Fibroblast of the aortic adventitia (primary cell): ENCODE measurements around the gene FLII. TPM values are rescaled to one million over a fixed set of nuclear protein-coding genes. Genes with fewer than 3 reads are reported as not detected.

Experiments
- DNase-seq: peaks from one replicate; pipeline ENCODE4 v3.0.0-alpha.2; 2010; ENCODE audit warnings: low read depth
- H3K4me3 ChIP-seq: 2 replicates; pipeline ENCODE4 v1.5.1; 2011; ENCODE audit warnings: low read depth, mild to moderate bottlenecking, control low read depth, low read length, moderate library complexity
- CTCF ChIP-seq: IDR thresholded peaks from 2 replicates; pipeline ENCODE4 v1.5.1; 2011; ENCODE audit warnings: mild to moderate bottlenecking, low read length, control low read depth, inconsistent platforms; ENCODE audit not compliant: insufficient read depth
- total RNA-seq: library from RNA; depleted of rRNA; stranded (reverse); fragments of >200 nt; gene quantifications from 2 replicates; pipeline ENCODE4 v1.2.3, GENCODE V29; 2012; ENCODE audit warnings: low replicate concordance

FLII gene
- total RNA-seq, 1 donor, result 305 TPM

- no peak for DNase-seq
- H3K4me3 ChIP-seq, result no peak overlapping the region
- TF ChIP-seq CTCF, result no peak
Observed at GRCh38 chr17:18250259-18250658, 8.3 kb downstream of the FLII start.

DNA sequence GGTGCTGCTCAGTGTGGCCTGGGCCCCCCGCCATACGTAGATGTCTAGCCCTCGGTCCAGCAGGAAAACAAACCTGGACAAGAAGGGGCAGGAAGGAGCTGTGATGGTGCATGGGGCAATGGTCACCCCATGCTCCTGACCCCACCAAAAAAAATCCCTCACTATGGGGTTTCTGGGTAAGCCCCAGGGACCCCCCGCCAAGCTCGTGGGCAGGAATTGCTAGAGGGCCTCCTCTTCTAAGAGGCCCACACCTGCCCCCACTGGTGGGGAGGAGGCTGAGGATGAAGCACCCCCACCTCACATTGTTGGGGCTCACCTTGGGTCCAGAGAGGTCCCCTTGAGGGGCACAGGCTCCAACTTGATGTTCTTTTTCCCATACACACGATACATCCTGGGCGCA, 9.7 kb downstream of the FLII start:
- no peak for TF ChIP-seq CTCF
- H3K4me3 ChIP-seq, result no peak overlapping the region
- no peak for DNase-seq

DNA sequence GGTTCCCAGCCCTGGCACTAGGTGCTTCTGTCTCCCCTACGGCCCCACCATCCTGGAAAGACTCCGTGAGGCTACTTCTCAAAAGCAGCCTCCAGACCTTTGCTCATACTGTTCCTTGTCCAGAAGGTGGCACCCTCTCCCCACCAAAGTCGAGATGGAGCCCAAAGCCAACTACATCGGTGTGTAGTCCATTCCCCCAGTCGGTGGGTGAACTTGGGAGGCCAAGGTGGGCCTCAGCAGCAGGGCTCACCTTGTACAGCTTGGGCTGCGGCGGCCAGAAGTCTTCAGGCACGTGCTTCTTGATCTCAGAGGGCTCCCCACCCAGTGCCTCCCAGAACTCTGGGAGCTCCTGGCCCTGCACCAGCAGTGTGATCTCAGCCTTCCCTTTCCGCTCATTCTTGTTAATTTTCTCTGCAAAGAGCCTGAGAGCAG, 10.2 kb downstream of the FLII start:
- no peak overlapping the region for H3K4me3 ChIP-seq
- peak; percentile 79 for DNase-seq
- TF ChIP-seq CTCF, result peak; percentile 74

- H3K4me3 ChIP-seq, result no peak overlapping the region
- TF ChIP-seq CTCF, result no peak
- DNase-seq, result peak; percentile 39
Observed at GRCh38 chr17:18247613-18248001, 10.9 kb downstream of the FLII start.

- no peak overlapping the region for H3K4me3 ChIP-seq
- DNase-seq, result peak; percentile 47
- no peak for TF ChIP-seq CTCF
Observed at GRCh38 chr17:18246880-18247612, 11.5 kb downstream of the FLII start.

DNA sequence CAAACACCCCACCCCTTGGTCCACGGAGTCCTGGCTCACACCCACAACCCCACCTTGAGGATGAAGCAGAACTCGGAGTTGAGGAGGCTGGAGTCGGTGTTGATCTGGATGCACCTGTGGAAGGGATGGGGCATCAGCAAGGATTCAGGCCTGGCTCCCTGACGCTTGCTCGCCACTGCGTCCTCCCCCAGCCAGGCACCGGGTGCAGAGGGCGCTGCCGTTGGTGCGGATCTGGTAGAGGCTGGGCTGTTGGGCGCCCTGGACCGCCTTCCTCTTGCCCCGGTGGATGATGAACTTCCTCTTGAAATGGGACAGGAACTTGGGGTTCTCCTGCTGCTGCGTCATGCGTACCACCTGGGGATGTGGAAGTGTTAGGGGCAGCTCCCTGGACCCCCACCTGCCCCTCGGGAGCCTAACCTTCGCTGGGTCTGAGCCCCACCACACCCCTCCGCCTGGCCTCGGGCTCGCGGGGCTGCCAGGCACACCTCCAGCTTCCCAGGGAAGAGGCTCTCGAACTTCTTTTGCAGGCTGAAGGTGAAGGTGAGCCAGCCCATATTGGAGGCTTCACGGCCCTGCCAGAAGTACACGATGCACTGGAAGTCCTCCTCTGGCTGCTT, 12.3 kb downstream of the FLII start:
- TF ChIP-seq CTCF, result no peak
- H3K4me3 ChIP-seq, result no peak overlapping the region
- no peak for DNase-seq
